Smooth muscle cell (in vitro differentiated cells): ENCODE results near the gene NATD1. TPM values are rescaled to one million over a fixed set of nuclear protein-coding genes. Genes with fewer than 3 reads are reported as not detected.

ENCODE experiments used
- DNase-seq: peaks from one replicate; lab custom pipeline; 2025; ENCODE audit not compliant: unreplicated experiment; lab: John Stamatoyannopoulos, UW
- H2AFZ ChIP-seq: fragments of 200-600 bp; sonication (generic); 2 replicates; pipeline ENCODE4 v1.6.0; 2016; ENCODE audit warnings: antibody characterized with exemption, low read depth, mild to moderate bottlenecking
- H3F3A ChIP-seq: fragments of 200-600 bp; sonication (generic); 2 replicates; pipeline ENCODE4 v1.6.0; 2017; ENCODE audit warnings: antibody characterized with exemption, low read depth
- H3K27ac ChIP-seq: fragments of 200-600 bp; sonication (generic); 2 replicates; pipeline ENCODE4 v1.5.1; 2016; ENCODE audit warnings: low read depth, mild to moderate bottlenecking
- H3K27me3 ChIP-seq: fragments of 200-600 bp; sonication (generic); 2 replicates; pipeline ENCODE4 v1.6.1; 2016; ENCODE audit warnings: low read depth, mild to moderate bottlenecking
- H3K36me3 ChIP-seq: fragments of 200-600 bp; sonication (generic); 2 replicates; pipeline ENCODE4 v1.5.1; 2016; ENCODE audit warnings: low read depth
- H3K4me1 ChIP-seq: fragments of 200-600 bp; sonication (generic); 2 replicates; pipeline ENCODE4 v1.5.1; 2016; ENCODE audit warnings: low read depth
- H3K4me2 ChIP-seq: fragments of 200-600 bp; sonication (generic); 2 replicates; pipeline ENCODE4 v1.6.0; 2016; ENCODE audit warnings: mild to moderate bottlenecking
- H3K4me3 ChIP-seq: fragments of 200-600 bp; sonication (generic); 2 replicates; pipeline ENCODE4 v1.5.1; 2016; ENCODE audit warnings: mild to moderate bottlenecking
- H3K79me2 ChIP-seq: fragments of 200-600 bp; sonication (generic); 2 replicates; pipeline ENCODE4 v1.6.0; 2016; ENCODE audit warnings: low read depth, mild to moderate bottlenecking
- H3K9ac ChIP-seq: fragments of 200-600 bp; sonication (generic); 2 replicates; pipeline ENCODE4 v1.6.0; 2016; ENCODE audit warnings: low read depth
- H3K9me3 ChIP-seq: fragments of 200-600 bp; sonication (generic); replicated peaks from 2 replicates; pipeline ENCODE4 v1.5.1; 2016; ENCODE audit warnings: low read depth
- H4K20me1 ChIP-seq: fragments of 200-600 bp; sonication (generic); 2 replicates; pipeline ENCODE4 v1.6.0; 2016; ENCODE audit warnings: low read depth
- CTCF ChIP-seq: fragments of 200-600 bp; sonication (generic); IDR thresholded peaks from 2 replicates; pipeline ENCODE4 v1.5.1; 2017; ENCODE audit warnings: borderline replicate concordance, mild to moderate bottlenecking, antibody characterized with exemption; ENCODE audit not compliant: insufficient read depth, poor library complexity, severe bottlenecking
- WGBS: methylation state at CpG from one replicate; pipeline ENCODE4 v1.1.7; 2016; ENCODE audit warnings: low lambda C conversion rate; 5-methylcytosine and 5-hydroxymethylcytosine counted together
- polyA plus RNA-seq: library from polyadenylated mRNA; unstranded; fragments of >200 nt; fragmentation: Nextera tagmentation; extraction: Ambion mirVana; gene quantifications from 2 replicates; pipeline ENCODE4 v1.2.1, GENCODE V29; 2016
- total RNA-seq: library from RNA; depleted of rRNA; stranded (reverse); fragments of >200 nt; gene quantifications from 2 replicates; pipeline ENCODE4 v1.2.3, GENCODE V29; 2014

NATD1 gene
- total and polyA plus RNA-seq, 2 experiments from 2014 or later = 2.2 to 2.7 TPM

DNA sequence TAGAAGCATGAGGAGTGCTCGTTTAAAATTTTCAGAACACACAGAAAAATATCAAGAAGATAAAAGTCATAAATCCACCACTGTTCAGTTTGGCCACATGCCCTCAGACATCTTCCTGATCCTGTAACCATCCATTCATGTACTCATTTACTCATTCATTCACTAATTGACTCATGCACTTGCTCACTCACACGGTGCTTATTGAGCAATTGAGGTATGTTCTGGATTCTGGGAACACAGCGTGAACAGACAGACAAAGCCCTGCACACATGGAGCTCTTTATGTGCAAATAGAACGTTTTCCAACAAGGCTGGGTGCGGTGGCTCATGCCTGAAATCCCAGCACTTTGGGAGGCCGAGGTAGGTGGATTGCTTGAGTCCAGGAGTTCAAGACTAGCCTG lies 10.2 kb upstream of the NATD1 start:
- no peak for DNase-seq
- Histone ChIP-seq H2AFZ (no peak overlapping the region), H3F3A (no peaks in the 10 kb centered on the region), H3K4me3 (no peak overlapping the region), H3K36me3 (no peaks in the 10 kb centered on the region), H3K4me1 (no peaks in the 10 kb centered on the region), H4K20me1 (no peaks in the 10 kb centered on the region), H3K27me3 (no peaks in the 10 kb centered on the region), H3K27ac (no peak overlapping the region), H3K9me3 (no peaks in the 10 kb centered on the region), H3K79me2 (no peaks in the 10 kb centered on the region), H3K9ac (no peak overlapping the region), H3K4me2 (no peak overlapping the region)
- TF ChIP-seq CTCF = no peak
- WGBS = 65% methylated on average over 6 of the region's 6 CpGs

GRCh38 chr17:21262259-21262993 lies 9.2 kb upstream of the NATD1 start:
- no peak for TF ChIP-seq CTCF
- 86% methylated on average over 12 of the region's 12 CpGs for WGBS
- no peak overlapping the region for H3K9ac ChIP-seq
- no peaks in the 10 kb centered on the region for H3K4me1 ChIP-seq
- no peak overlapping the region for H3K27ac ChIP-seq
- no peaks in the 10 kb centered on the region for H3K9me3 ChIP-seq
- no peak for DNase-seq
- H3K4me3 ChIP-seq = no peak overlapping the region
- no peaks in the 10 kb centered on the region for H3K79me2 ChIP-seq
- H4K20me1 ChIP-seq = no peaks in the 10 kb centered on the region
- no peaks in the 10 kb centered on the region for H3K27me3 ChIP-seq
- no peaks in the 10 kb centered on the region for H3F3A ChIP-seq
- no peak overlapping the region for H3K4me2 ChIP-seq
- no peaks in the 10 kb centered on the region for H3K36me3 ChIP-seq
- no peak overlapping the region for H2AFZ ChIP-seq

DNA sequence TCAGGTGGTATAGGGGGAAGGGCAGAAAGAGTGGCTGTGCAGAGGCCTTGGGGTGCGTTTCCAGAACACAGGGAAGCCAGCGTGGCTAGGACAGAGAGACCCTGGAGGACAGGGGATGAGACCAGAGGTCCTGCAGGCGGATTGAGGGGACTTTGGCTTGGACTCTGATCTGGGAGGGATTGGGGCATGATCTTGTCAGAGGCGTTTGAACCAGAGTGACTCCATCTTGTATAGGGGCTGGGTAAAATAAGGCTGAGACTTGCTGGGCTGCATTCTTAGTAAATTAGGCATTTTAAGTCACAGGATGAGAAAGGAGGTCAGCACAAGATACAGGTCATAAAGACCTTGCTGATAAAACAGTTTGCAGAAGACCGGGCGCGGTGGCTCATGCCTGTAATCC lies 5.4 kb upstream of the NATD1 start:
- H3K79me2 ChIP-seq = no peaks in the 10 kb centered on the region
- H3K36me3 ChIP-seq = no peaks in the 10 kb centered on the region
- H3K9me3 ChIP-seq = no peaks in the 10 kb centered on the region
- no peak overlapping the region for H3K4me3 ChIP-seq
- no peaks in the 10 kb centered on the region for H4K20me1 ChIP-seq
- no peak overlapping the region for H3K27ac ChIP-seq
- no peak for DNase-seq
- no peak overlapping the region for H3K9ac ChIP-seq
- H2AFZ ChIP-seq = no peak overlapping the region
- TF ChIP-seq CTCF = no peak
- WGBS = 87% methylated on average over 7 of the region's 7 CpGs
- no peaks in the 10 kb centered on the region for H3F3A ChIP-seq
- H3K27me3 ChIP-seq = no peaks in the 10 kb centered on the region
- no peaks in the 10 kb centered on the region for H3K4me1 ChIP-seq
- H3K4me2 ChIP-seq = no peak overlapping the region
